WTC11 (cell line): ENCODE measurements around the gene MRPL46.

Experiments
- CBFB ChIP-seq: sonication (generic); formaldehyde crosslinking; IDR thresholded peaks from 2 replicates; pipeline ENCODE4 v1.8.1; 2022; ENCODE audit warnings: mild to moderate bottlenecking, low read depth, missing genetic modification reagents
- CREB1 ChIP-seq: sonication (generic); formaldehyde crosslinking; IDR thresholded peaks from 2 replicates; pipeline ENCODE4 v1.8.0; 2023; ENCODE audit warnings: mild to moderate bottlenecking, missing genetic modification reagents
- CTCF ChIP-seq: fragments of 200-600 bp; IDR thresholded peaks from 2 replicates; pipeline ENCODE4 v1.8.0; 2022; ENCODE audit warnings: antibody characterized with exemption
- FOXJ3 ChIP-seq: sonication (generic); formaldehyde crosslinking; IDR thresholded peaks from 2 replicates; pipeline ENCODE4 v1.9.0; 2021; ENCODE audit warnings: missing genetic modification reagents, mild to moderate bottlenecking, borderline replicate concordance
- JUN ChIP-seq: sonication (generic); formaldehyde crosslinking; IDR thresholded peaks from 2 replicates; pipeline ENCODE4 v1.8.0; 2023; ENCODE audit warnings: mild to moderate bottlenecking, missing genetic modification reagents
- MAX ChIP-seq: sonication (generic); formaldehyde crosslinking; IDR thresholded peaks from 2 replicates; pipeline ENCODE4 v1.8.0; 2022; ENCODE audit warnings: mild to moderate bottlenecking, missing genetic modification reagents
- STAT6 ChIP-seq: sonication (generic); formaldehyde crosslinking; conservative IDR thresholded peaks from 2 replicates; pipeline ENCODE4 v1.8.1; 2023; ENCODE audit warnings: mild to moderate bottlenecking, low read depth, missing genetic modification reagents, moderate library complexity
- TEAD4 ChIP-seq: sonication (generic); formaldehyde crosslinking; IDR thresholded peaks from 2 replicates; pipeline ENCODE4 v1.8.0; 2022; ENCODE audit warnings: mild to moderate bottlenecking, missing genetic modification reagents
- TP53 ChIP-seq: sonication (generic); formaldehyde crosslinking; IDR thresholded peaks from 2 replicates; pipeline ENCODE4 v1.8.1; 2023; ENCODE audit warnings: mild to moderate bottlenecking, missing genetic modification reagents
- USF1 ChIP-seq: sonication (generic); formaldehyde crosslinking; IDR thresholded peaks from 2 replicates; pipeline ENCODE4 v1.8.0; 2022; ENCODE audit warnings: mild to moderate bottlenecking, missing genetic modification reagents

GRCh38 chr15:88438181-88438580 lies 29.0 kb downstream of the MRPL46 start:
- no peak for TF ChIP-seq CTCF
- no peak for TF ChIP-seq TEAD4 (CRISPR knock-in tag)
- no peak for TF ChIP-seq TP53 (CRISPR knock-in tag)
- no peak for TF ChIP-seq CBFB (CRISPR knock-in tag)
- no peak for TF ChIP-seq CREB1 (CRISPR knock-in tag)
- no peak for TF ChIP-seq JUN
- TF ChIP-seq USF1 (CRISPR knock-in tag): no peak
- no peak for TF ChIP-seq STAT6 (CRISPR knock-in tag)
- TF ChIP-seq MAX (CRISPR knock-in tag): no peak
- TF ChIP-seq FOXJ3: no peak
